K562 (cell line): ENCODE data around the gene CDC20B. TPM values are rescaled to one million over a fixed set of nuclear protein-coding genes. Genes with fewer than 3 reads are reported as not detected.

Experiments
- ATAC-seq: fragments of 200-7000 bp; cut with Tn5 transposase; 3 replicates; pipeline ENCODE4 v1.9.1; 2020; ENCODE audit warnings: moderate library complexity
- BruUV-seq: library from RNA; stranded (reverse); fragments of 400-500 nt; replicated peaks from 2 replicates; lab custom pipeline; 2021; lab: Mats Ljungman, UMichigan
- CTCF ChIA-PET: fragments of 300-600 bp; formaldehyde crosslinking; extraction: SDS; loops from one replicate; lab custom pipeline; 2021; ENCODE audit warnings: low intra/inter-chr PET ratio; lab: Yijun Ruan, JAX
- POLR2A ChIA-PET: fragments of 300-600, 350-650 bp; sonication (Branson Sonifier 250); formaldehyde crosslinking; extraction: SDS; loops from one replicate; lab custom pipeline; 2021; ENCODE audit warnings: antibody characterized with exemption, inconsistent platforms; lab: Yijun Ruan, JAX
- DNase-seq, 4 experiments: peaks; one replicate each; pipeline versions ENCODE4 v3.0.0 to v3.0.0-alpha.2; 2011 to 2018; ENCODE audit warnings: low spot score in 3 of 4, mixed read lengths in 3 of 4; ENCODE audit errors: extremely low read depth in 1 of 4
- FAIRE-seq: peaks from 2 replicates; lab custom pipeline; 2011; peaks lifted over from hg19 to GRCh38; lab: Jason Lieb, UNC
- H2AFZ ChIP-seq: 2 replicates; pipeline ENCODE4 v1.6.0; 2011; ENCODE audit warnings: low read depth, low read length, control low read depth, inconsistent platforms
- H3K27ac ChIP-seq: fragments of 200-600 bp; 3 replicates; pipeline ENCODE4 v1.8.0; 2011; ENCODE audit warnings: low read depth, mild to moderate bottlenecking, control low read depth, inconsistent platforms, low read length, moderate library complexity, mixed read lengths; ENCODE audit errors: extremely low read depth
- H3K27me3 ChIP-seq, 2 experiments: fragments of 300-600 bp in 1 of 2; 2 replicates in 1 of 2; 3 replicates in 1 of 2; pipeline versions ENCODE4 v1.6.0 to v1.8.0; 2011; ENCODE audit warnings: inconsistent platforms in 2 of 2, low read length in 2 of 2, mild to moderate bottlenecking in 1 of 2, mixed read lengths in 1 of 2, moderate library complexity in 1 of 2; ENCODE audit not compliant: control insufficient read depth in 2 of 2, insufficient read depth in 2 of 2
- H3K36me3 ChIP-seq: fragments of 300-600 bp; 3 replicates; pipeline ENCODE4 v1.8.0; 2011; ENCODE audit warnings: mild to moderate bottlenecking, low read length, inconsistent platforms; ENCODE audit not compliant: control insufficient read depth, insufficient read depth
- H3K4me1 ChIP-seq, 2 experiments: fragments of 200-600 bp in 1 of 2; replicated peaks in 1 of 2; 2 replicates in 1 of 2; 3 replicates in 1 of 2; pipeline versions ENCODE4 v1.5.1 to v1.8.0; 2011; ENCODE audit warnings: inconsistent platforms in 2 of 2, low read length in 2 of 2, mild to moderate bottlenecking in 1 of 2, mixed read lengths in 1 of 2, moderate library complexity in 1 of 2; ENCODE audit not compliant: control insufficient read depth in 2 of 2, insufficient read depth in 2 of 2
- H3K4me2 ChIP-seq: 2 replicates; pipeline ENCODE4 v1.6.1; 2011; ENCODE audit warnings: low read length, control low read depth, inconsistent platforms, mixed read lengths; ENCODE audit not compliant: insufficient read depth
- H3K4me3 ChIP-seq: fragments of 200-600 bp; sonication (generic), shearing (Covaris generic); 2 replicates; pipeline ENCODE4 v1.5.1; 2016; ENCODE audit warnings: control low read depth, inconsistent platforms
- H3K79me2 ChIP-seq: fragments of 200-600 bp; 3 replicates; pipeline ENCODE4 v1.8.0; 2011; ENCODE audit warnings: low read length, inconsistent platforms; ENCODE audit not compliant: control insufficient read depth, insufficient read depth
- H3K9ac ChIP-seq, 2 experiments: 2 replicates each; pipeline versions ENCODE4 v1.6.0 to v1.6.1; 2011; ENCODE audit warnings: low read depth in 2 of 2, low read length in 2 of 2, control low read depth in 1 of 2, inconsistent platforms in 1 of 2, mild to moderate bottlenecking in 1 of 2, mixed read lengths in 1 of 2; ENCODE audit not compliant: insufficient read depth in 1 of 2
- H3K9me1 ChIP-seq: one replicate; pipeline ENCODE4 v1.6.0; 2011; ENCODE audit warnings: inconsistent platforms, mild to moderate bottlenecking, low read length, moderate library complexity; ENCODE audit not compliant: control insufficient read depth, insufficient read depth
- H3K9me3 ChIP-seq: replicated peaks from 2 replicates; pipeline ENCODE4 v1.5.1; 2011; ENCODE audit warnings: low read depth, low read length, inconsistent platforms; ENCODE audit not compliant: control insufficient read depth, insufficient read depth
- H4K20me1 ChIP-seq: replicated peaks from 2 replicates; pipeline ENCODE4 v1.6.1; 2011; ENCODE audit warnings: low read length, inconsistent platforms, mixed read lengths; ENCODE audit not compliant: control insufficient read depth, insufficient read depth
- EP300 ChIP-seq: IDR thresholded peaks from 2 replicates; pipeline ENCODE4 v1.6.1; 2012; ENCODE audit warnings: low read length, improper control_type of control experiment
- HSF4 ChIP-seq: fragments of 250-450 bp; sonication (Bioruptor Pico); IDR thresholded peaks from 2 replicates; pipeline ENCODE4 v2.1.2; 2022; ENCODE audit warnings: mild to moderate bottlenecking, moderate library complexity, borderline replicate concordance
- PYGO2 ChIP-seq: fragments of 450-650 bp; IDR thresholded peaks from 2 replicates; pipeline ENCODE4 v1.6.1; 2016; ENCODE audit warnings: mild to moderate bottlenecking, missing genetic modification characterization, moderate library complexity, missing compliant biosample characterization
- ZNF592 ChIP-seq: fragments of 450-650 bp; IDR thresholded peaks from 2 replicates; pipeline ENCODE4 v1.6.1; 2017; ENCODE audit warnings: antibody characterized with exemption, mild to moderate bottlenecking
- WGBS: fragments of 100-300 bp; shearing (Covaris generic); methylation state at CpG from one replicate; pipeline ENCODE4 v1.1.6; 2016; ENCODE audit warnings: low coverage, mixed read lengths; ENCODE audit not compliant: insufficient coverage; ENCODE audit errors: missing lambda C conversion rate; 5-methylcytosine and 5-hydroxymethylcytosine counted together
- in situ Hi-C: fragments of 300-500 bp; cut with MboI; formaldehyde crosslinking; loops from 4 replicates; pipeline ENCODE4 v1.15.0; 2018; ENCODE audit warnings: inconsistent platforms, mixed read lengths
- intact Hi-C: fragments of 100-400 bp; cut with micrococcal nuclease; formaldehyde crosslinking; loops from 2 replicates; pipeline ENCODE4 v1.14.2; 2022
- polyA plus RNA-seq, 8 experiments: library from polyadenylated mRNA; depleted of rRNA in 4 of 8; stranded (reverse) in 5 of 8; unstranded in 3 of 8; fragments of >200 nt; fragmentation: Nextera tagmentation in 2 of 8; fragmentation: Illumina TruSeq in 1 of 8; extraction: Ambion mirVana in 2 of 8; extraction: Trizol in 1 of 8; gene quantifications; 2 replicates each; pipeline versions ENCODE4 v1.2.1 to v1.2.3, GENCODE V29; 2011 to 2014; ENCODE audit warnings: inconsistent platforms in 1 of 8, missing spikeins in 1 of 8
- total RNA-seq, 7 experiments: library from RNA; depleted of rRNA in 6 of 7; stranded (reverse); fragments of >200 nt in 6 of 7; fragmentation: Illumina TruSeq in 2 of 7; extraction: Trizol in 2 of 7; gene quantifications; 2 replicates each; pipeline versions ENCODE4 v1.2.1 to v1.2.3, GENCODE V29; 2011 to 2021; ENCODE audit warnings: low replicate concordance in 1 of 7

Gene CDC20B
- total and polyA plus RNA-seq, 9 of the 15 experiments (the other 6 are each of a cell fraction or from before 2014, with no cell fraction given): 0.04 TPM; not detected in 8

- no peak for TF ChIP-seq ZNF592
- no peak for TF ChIP-seq EP300
- no peak for TF ChIP-seq HSF4 (CRISPR knock-in tag)
- TF ChIP-seq, all 486 proteins: peak for 0
Measured at GRCh38 chr5:55151923-55152842, 20.8 kb downstream of the CDC20B start (continued).

- ChIA-PET POLR2A (no interaction called here), CTCF (no interaction called here)
- Histone ChIP-seq H4K20me1 (no peaks in the 10 kb centered on the region), H3K36me3 (no peaks in the 10 kb centered on the region), H3K27me3 (peaks cover 6 to 17% of the 10 kb centered on the region in 2 experiments; a peak in 4 of 5 replicates), H3K9me1 (no peaks in the 10 kb centered on the region), H2AFZ (no peak overlapping the region), H3K4me3 (no peak overlapping the region), H3K9me3 (no peaks in the 10 kb centered on the region), H3K4me2 (no peak overlapping the region), H3K4me1 (no peaks in the 10 kb centered on the region), H3K27ac (no peak overlapping the region), H3K79me2 (no peaks in the 10 kb centered on the region), H3K9ac (no peak overlapping the region)
- in situ Hi-C loops (no loop called here), intact Hi-C loops (no loop called here)
- 3% methylated on average over 2 of the region's 2 CpGs for WGBS
- ATAC-seq: no peak
- TF ChIP-seq PYGO2 (tag): no peak
- no TSS peak for BruUV-seq
- FAIRE-seq: no peak
- no peak for DNase-seq
Measured at GRCh38 chr5:55149308-55149795, 23.6 kb downstream of the CDC20B start.
